Measurements from ENCODE around the gene UBE3D.

GRCh38 chr6:82924799-82925535, 140.7 kb downstream of the UBE3D start:
- TF ChIP-seq POLR2A (IDR thresholded peaks at IDR 0.05) (no peak), CTCF (IDR thresholded peaks at IDR 0.05) (no peak)
